Measurements from ENCODE around the gene ZNF646. TPM values are rescaled to one million over a fixed set of nuclear protein-coding genes. Genes with fewer than 3 reads are reported as not detected.
A peak's percentile ranks its signal among the peaks of the same experiment; 100 is the strongest.

The ZNF646 gene
- total and polyA plus RNA-seq, 8 donors = 3.9 to 12.6 (median 7.0) TPM

DNA sequence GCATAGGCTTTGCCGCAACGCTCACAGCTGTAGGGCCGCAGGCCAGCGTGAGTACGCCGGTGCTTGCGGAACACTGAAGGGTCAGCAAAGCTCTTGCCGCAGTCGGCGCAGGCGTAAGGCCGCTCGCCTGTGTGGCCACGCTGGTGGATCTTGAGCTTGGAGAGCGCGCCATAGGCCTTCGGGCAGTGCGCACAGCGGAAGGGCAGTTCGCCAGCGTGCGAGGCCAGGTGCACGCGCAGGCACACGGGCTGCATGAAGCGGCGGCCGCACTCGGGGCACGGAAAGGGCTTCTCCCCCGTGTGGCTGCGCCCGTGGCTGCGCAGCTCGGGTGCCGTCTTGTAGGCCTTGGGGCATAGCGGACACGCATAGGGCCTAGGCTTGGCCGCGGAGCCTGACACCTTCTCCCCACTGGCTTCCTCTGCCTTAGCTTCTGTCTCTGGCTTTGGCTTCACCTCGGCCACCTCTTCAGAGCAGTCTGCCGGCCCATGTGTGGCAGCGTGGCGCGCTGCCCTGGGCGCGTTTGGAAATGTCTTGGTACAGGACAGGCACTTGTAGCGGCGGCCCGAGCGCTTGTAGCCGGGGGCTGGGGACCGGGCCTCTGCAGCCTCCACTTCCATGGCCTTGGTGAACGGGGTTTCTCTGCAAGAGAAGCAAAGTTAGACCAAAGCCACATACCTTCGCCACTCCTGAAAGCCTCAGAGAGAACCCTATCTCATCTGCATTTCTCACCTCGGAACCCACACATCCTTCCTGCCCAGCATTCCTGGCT is 10.2 kb upstream of the ZNF646 start:
- 93 to 94% methylated on average over 56 of the region's 56 CpGs for WGBS, 2 donors
- intact Hi-C loops (cut with DNase I) = no loop called here
- Histone ChIP-seq H3K27me3 (no peaks in the 10 kb centered on the region), H3K27ac (no peak overlapping the region), H3K36me3 (peaks cover 0 to 10% (median 2%) of the 10 kb centered on the region in 3 donors), H3K4me1 (no peaks in the 10 kb centered on the region), H3K9me3 (no peaks in the 10 kb centered on the region), H3K4me3 (no peak overlapping the region)
- ATAC-seq (peak in 2 of 4 donors; percentile 13 to 15), FAIRE-seq (no peak), DNase-seq (no peak)
- TF ChIP-seq, protein P1, sequence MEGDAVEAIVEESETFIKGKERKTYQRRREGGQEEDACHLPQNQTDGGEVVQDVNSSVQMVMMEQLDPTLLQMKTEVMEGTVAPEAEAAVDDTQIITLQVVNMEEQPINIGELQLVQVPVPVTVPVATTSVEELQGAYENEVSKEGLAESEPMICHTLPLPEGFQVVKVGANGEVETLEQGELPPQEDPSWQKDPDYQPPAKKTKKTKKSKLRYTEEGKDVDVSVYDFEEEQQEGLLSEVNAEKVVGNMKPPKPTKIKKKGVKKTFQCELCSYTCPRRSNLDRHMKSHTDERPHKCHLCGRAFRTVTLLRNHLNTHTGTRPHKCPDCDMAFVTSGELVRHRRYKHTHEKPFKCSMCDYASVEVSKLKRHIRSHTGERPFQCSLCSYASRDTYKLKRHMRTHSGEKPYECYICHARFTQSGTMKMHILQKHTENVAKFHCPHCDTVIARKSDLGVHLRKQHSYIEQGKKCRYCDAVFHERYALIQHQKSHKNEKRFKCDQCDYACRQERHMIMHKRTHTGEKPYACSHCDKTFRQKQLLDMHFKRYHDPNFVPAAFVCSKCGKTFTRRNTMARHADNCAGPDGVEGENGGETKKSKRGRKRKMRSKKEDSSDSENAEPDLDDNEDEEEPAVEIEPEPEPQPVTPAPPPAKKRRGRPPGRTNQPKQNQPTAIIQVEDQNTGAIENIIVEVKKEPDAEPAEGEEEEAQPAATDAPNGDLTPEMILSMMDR (IDR thresholded peaks at IDR 0.05) = no peak

DNA sequence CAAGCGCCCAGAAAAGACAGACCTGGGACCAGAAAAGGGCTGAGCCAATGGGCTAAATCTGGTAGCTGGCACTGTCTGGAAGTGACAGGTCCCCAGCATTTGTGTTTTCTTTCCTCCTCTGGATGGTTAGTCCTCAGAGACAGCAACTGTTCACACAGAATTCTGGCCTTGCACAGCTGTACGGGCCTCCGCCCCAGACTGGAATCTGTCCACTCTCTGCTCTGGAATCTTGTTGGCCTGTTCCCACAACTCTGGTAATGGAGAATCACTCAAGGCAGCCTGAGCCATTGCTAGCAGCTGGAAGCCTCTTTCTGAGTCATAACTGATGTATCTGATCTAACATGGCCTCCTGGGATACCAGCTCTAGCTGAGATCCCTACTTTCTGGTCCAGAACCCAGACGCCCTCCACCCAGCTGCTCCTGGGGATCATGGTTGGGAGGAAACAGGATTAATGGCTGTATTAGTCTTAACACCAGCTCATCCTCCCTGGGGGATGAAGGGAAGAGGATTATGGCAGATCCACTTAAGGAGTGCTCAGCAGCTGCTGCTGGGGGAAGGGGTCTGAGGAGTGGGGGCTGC is 9.2 kb upstream of the ZNF646 start:
- no peak for FAIRE-seq
- no peaks in the 10 kb centered on the region for H3K9me3 ChIP-seq
- peaks cover 0 to 10% (median 2%) of the 10 kb centered on the region in 3 donors for H3K36me3 ChIP-seq
- DNase-seq = no peak
- peak in 3 of 4 donors; percentile 61 to 68 (median 67) for ATAC-seq
- H3K27ac ChIP-seq = no peak overlapping the region
- H3K4me1 ChIP-seq = no peaks in the 10 kb centered on the region
- intact Hi-C loops (cut with DNase I) = no loop called here
- 81 to 84% methylated on average over 4 of the region's 4 CpGs for WGBS, 2 donors
- no peak overlapping the region for H3K4me3 ChIP-seq
- no peaks in the 10 kb centered on the region for H3K27me3 ChIP-seq
- TF ChIP-seq, protein P1 (IDR thresholded peaks at IDR 0.05) = no peak

DNA sequence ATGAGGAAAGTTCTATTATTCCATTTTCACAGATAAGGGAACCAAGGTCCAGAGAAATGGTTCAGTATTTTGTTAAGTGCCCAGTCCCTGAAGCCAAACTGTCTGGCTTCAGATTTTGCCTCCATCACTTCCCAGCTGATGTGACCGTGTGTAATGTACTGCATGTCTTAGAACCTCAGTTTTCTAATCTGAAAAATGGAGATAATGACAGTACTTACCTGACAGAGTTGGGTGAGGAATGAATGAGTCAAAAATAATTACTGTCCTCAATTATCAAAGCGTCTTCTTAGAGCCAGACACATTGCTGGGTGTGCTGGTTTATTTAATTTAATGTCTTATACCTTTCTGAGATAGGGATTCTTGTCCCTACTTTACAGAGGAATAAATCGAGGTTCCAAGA is 6.9 kb upstream of the ZNF646 start:
- Histone ChIP-seq H3K27ac (no peak overlapping the region), H3K4me1 (peaks cover 0 to 6% (median 2%) of the 10 kb centered on the region in 3 donors), H3K27me3 (no peaks in the 10 kb centered on the region), H3K9me3 (no peaks in the 10 kb centered on the region), H3K36me3 (no peaks in the 10 kb centered on the region), H3K4me3 (no peak overlapping the region)
- ATAC-seq (no peak), DNase-seq (no peak), FAIRE-seq (no peak)
- TF ChIP-seq, protein P1 (IDR thresholded peaks at IDR 0.05) = no peak
- 75 to 79% methylated on average over 3 of the region's 3 CpGs for WGBS, 2 donors
- intact Hi-C loops (cut with DNase I) = no loop called here

DNA sequence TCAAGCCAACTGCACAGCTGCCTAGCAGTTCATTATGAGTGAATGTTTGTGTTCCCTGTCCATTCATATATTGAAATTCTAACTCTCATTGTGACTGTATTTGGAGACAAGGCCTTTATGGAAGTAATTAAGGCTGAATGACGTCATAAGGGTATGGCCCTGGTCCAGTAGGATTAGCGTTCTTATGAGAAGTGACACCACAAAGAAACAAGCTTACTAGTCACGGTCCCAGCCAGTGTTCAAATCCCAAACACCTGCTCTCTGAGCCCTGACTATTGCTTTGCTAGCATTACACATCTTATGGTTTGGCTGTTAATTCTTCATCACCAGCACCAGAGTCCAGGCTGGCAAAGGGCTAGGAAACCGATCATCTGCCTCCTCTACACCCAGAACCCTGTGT is 2.4 kb upstream of the ZNF646 start:
- intact Hi-C loops (cut with DNase I) = no loop called here
- no peaks in the 10 kb centered on the region for H3K27me3 ChIP-seq
- H3K36me3 ChIP-seq = peaks cover 0 to 5% (median 0%) of the 10 kb centered on the region in 3 donors
- FAIRE-seq (no peak), DNase-seq (no peak), ATAC-seq (no peak)
- no peaks in the 10 kb centered on the region for H3K9me3 ChIP-seq
- TF ChIP-seq, protein P1 (IDR thresholded peaks at IDR 0.05) = no peak
- WGBS, 2 donors = 37 to 44% methylated on average over 4 of the region's 4 CpGs
- no peak overlapping the region for H3K27ac ChIP-seq
- peak overlapping the region in 1 of 4 donors; percentile 100 for H3K4me3 ChIP-seq
- peaks cover 0 to 12% (median 5%) of the 10 kb centered on the region in 3 donors for H3K4me1 ChIP-seq
